ENCODE results near the gene TRIM38.

The TRIM38 gene

DNA sequence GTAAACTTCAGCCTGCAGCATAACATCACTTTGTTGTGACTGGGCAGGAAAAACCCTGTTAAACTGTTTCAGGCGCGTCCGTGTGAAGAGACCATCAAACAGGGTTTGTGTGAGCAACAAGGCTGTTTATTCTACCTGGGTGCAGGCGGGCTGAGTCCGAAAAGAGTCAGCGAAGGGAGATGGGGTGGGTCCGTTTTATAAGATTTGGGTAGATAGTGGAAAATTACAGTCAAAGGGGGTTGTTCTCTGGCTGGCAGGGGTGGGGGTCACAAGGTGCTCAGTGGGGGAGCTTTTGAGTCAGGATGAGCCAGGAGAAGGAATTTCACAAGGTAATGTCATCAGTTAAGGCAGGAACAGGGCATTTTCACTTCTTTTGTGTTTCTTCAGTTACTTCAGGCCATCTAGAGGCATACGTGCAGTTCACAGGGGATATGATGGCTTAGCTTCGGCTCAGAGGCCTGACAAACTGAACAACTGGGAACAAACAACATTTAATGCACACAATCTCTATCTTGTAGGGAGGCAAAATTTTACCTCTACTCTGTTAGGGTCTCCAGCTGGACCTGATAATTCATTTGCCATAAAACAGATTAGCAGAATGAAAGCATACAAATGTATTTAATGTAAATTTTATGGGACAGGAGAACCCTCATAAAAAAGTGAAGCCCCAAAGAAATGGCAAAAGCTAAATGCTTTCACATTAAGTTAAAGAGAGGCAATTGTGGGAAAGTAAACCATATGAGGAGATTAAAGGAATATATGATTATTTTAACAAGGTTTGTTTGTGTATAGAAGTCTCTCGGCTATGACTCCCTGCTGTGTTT is 66.4 kb downstream of the TRIM38 start:
- no peak for FAIRE-seq

GRCh38 chr6:26029570-26029856 is 66.9 kb downstream of the TRIM38 start:
- no peak for FAIRE-seq

GRCh38 chr6:26029857-26030653 is 67.5 kb downstream of the TRIM38 start:
- peak; percentile 47 for FAIRE-seq

DNA sequence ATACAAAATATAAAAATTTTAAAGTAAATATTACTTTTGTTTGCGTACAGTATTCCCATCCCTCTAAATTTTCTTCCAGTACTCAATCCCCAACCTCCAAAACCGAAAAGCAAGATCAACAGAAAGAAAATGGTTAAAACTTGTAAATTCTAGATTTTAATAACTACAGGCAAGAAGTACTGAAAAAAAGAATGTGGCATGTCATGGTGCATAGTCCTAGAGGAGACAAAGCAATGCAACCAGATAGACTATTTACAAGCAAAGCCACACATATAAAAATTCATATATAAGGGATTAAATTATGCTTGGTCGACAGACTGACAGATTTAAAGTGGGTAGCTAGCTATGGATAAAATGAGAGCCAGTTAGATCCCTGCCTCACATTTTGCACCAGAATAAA is 68.1 kb downstream of the TRIM38 start:
- FAIRE-seq: no peak

DNA sequence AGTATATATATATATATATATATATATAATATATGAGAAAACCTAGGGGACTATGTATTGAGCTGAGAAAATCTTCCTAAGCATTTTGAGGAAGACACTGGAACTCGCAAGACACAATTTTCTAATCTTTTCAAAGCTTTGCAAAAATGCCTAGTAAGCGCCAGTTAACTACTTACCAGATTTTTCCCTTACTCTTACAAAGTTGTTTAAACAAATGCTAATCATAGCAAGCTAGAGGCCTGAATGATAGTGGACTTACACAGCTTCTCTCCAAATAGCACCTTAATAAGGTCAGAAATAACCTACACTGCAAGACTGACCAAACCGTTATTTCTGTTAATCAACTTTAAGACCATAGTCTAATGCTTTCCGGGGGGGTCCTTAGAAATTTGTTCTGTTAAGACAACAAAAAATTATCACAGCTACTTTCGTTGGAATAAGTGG is 68.6 kb downstream of the TRIM38 start:
- no peak for FAIRE-seq

DNA sequence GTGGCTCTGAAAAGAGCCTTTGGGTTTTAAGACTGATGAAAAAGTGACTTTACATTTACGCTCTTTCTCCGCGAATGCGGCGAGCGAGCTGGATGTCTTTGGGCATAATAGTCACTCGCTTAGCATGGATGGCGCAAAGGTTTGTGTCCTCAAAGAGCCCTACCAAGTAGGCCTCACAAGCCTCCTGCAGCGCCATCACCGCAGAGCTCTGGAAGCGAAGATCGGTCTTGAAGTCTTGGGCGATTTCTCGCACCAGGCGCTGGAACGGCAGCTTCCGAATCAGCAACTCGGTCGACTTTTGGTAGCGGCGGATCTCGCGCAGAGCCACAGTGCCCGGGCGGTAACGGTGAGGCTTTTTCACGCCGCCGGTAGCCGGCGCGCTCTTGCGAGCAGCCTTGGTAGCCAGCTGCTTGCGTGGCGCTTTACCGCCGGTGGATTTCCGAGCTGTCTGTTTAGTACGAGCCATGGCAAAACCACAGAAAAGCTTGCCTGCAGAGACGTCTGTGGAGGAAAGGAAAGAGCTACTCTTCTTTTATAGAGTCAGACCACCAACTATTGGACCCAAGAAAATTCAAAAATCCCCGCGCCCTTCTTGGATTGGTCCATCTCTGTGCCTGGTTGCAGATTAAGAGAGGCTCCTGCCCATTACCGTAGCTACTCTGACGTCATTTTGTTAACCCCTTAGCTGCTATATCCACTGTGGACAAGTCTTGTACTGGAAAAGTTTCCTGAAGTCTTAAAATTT is 69.2 kb downstream of the TRIM38 start:
- peak; percentile 97 for FAIRE-seq

- FAIRE-seq: no peak
Measured at GRCh38 chr6:26032340-26033084, 69.9 kb downstream of the TRIM38 start.

DNA sequence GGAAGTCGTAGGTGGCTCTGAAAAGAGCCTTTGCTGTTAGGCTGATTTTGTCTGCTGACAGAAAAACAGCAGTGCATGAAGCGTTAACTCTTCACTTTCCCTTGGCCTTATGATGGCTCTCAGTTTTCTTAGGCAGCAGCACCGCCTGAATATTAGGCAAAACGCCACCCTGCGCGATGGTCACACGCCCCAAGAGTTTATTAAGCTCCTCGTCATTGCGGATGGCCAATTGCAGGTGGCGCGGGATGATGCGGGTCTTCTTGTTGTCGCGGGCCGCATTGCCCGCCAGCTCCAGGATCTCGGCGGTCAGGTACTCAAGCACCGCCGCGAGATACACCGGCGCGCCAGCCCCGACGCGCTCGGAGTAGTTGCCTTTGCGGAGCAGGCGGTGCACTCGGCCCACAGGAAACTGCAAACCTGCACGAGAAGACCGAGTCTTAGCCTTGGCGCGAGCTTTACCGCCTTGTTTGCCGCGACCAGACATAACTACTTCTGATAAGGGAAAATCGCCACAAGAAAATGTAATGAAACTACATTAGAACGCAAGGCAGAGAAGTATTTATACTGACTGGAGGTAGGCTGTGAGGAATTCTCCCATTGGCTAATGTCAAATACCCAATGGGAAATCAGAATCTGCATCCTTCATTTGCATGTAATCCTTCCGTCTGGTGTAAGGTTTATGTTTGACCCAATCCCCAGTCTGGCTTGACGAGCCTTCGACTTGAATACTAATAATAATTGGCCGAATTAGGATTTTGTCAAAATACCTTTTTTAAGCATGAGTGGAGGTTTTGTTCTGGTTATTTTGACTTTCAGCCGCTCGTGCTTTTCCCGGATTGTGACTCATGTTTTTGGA is 70.7 kb downstream of the TRIM38 start:
- FAIRE-seq: peak; percentile 99

DNA sequence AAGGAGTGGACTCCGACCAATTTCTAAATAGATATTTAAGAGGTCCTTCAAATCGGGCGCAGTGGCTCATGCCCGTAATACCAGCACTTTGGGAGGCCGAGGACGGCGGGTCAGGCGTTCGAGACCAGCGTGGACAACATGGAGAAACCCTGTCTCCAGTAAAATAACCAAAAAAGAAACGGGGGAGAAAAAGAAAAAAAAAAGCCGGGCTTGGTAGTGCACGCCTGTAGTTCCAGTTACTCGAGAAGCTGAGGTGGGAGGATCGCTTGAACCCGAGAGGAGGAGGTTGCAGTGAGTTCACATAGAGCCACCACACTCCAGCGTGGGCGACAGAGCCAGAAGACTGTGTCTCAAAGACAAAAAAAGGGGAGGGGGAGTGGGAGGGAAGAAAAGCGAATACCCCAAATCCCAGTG is 71.3 kb downstream of the TRIM38 start:
- FAIRE-seq: no peak

DNA sequence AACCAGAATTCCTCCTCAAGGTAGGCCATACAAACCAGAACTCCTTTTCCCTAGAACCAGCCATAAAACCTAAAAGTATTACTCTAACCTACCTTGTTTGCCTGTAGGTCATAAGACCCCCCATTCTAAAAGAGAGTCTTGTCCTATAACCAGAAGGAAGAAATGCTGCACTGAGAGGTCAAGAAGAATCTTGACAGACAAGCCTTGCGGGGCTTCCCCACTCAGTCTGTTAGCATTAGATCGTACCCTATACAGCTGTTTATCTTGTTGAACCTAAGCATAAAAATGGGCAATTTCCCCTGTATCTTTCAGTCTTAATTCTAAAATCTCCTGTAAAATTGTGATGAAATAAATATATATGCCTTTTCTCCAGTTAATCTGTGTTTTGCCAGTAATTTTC is 72.3 kb downstream of the TRIM38 start:
- FAIRE-seq: no peak

All from A204.1 (cell line).